ENCODE measurements around the gene USP53.
"Not testable (repeated sequence)": the region's sequence is repeated elsewhere in the genome, so short reads cannot be mapped to it uniquely, and the experiment has no call there.

USP53 gene

DNA sequence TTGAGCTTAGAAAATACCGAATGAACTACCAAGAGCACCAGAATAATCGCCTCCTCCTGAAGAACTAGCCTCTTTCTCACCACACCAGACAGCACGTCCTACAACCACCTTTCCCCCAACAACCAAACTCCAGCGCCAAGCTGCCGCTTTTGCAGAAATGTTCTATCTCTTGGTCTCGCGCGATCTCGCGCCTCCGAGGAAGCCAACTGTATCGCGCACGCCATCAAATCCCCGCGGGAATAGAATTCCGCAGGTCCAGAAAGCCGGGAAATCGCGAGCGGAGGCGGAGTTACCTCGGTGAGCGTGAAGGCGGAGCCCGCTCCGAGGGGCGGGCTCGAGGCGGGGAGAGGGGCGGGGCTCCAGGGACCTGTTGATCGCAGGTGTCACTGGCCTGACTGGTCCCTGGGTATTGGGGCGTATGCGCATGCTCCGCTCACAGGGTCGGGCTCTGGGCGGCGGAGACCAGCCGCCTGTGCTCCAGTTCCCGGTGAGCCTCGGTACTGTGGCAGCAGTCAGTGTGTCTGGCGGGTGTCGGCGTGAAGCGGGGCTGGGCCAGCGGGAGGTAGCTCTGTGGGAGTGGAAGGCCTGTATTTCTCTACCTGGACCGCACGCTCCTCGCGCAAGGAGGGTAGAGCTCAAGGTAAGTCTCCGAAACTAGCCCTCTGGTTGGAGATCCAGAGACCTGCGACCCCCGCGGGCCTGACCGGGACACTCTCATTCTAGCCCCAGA lies at the start of gene USP53:
Gene USP53, plus strand, starts transcription at position 480 of the 730 bp plus-strand sequence. CDS start 27,047 bp downstream, outside the sequence.
- peak; percentile 98 for DNase-seq (ENCODE audit: low read depth)

DNA sequence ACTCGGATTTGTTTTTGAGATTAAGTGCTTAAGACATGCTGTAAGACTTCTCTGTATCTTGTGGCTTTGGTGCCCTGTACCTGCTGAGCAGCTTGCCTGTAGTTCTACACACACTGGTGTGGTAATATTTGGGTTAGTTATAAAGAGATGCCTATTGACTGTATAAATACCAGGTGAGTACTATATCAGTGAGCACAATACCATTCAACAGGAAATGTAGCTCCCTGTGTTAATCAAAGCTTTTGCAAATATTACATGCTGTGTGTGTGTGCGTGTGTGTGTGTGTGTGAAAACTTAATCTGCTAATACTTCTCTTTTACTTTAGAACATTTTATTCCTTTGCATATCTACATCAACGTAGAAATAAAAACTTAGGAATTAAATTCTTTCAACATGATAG lies 46.7 kb upstream of the USP53 start:
- DNase-seq (ENCODE audit: low read depth), result no peak

- DNase-seq (ENCODE audit: low read depth), result no peak
Measured at GRCh38 chr4:119170195-119170594, 42.3 kb upstream of the USP53 start.

DNA sequence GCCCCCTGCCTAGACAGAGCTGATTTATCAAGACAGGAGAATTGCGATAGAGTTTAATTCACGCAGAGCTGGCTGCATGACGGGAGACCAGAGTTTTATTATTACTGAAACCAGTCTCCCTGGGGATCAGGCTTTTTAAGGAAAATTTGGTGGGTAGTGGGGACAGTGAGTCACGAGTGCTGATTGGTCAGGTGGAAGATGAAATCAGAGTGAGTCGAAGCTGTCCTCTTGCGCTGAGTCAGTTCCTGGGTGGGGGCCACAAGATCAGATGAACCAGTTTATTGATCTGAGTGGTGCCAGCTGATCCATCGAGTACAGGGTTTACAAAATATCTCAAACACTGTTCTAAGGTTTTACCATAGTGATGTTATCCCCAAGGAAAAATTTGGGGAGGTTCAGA lies 40.3 kb upstream of the USP53 start:
- no peak for DNase-seq (ENCODE audit: low read depth)

GRCh38 chr4:119173729-119174361 lies 38.7 kb upstream of the USP53 start:
- DNase-seq (ENCODE audit: low read depth), result not testable (repeated sequence)

GRCh38 chr4:119179011-119179410 lies 33.5 kb upstream of the USP53 start:
- DNase-seq (ENCODE audit: low read depth), result no peak

DNA sequence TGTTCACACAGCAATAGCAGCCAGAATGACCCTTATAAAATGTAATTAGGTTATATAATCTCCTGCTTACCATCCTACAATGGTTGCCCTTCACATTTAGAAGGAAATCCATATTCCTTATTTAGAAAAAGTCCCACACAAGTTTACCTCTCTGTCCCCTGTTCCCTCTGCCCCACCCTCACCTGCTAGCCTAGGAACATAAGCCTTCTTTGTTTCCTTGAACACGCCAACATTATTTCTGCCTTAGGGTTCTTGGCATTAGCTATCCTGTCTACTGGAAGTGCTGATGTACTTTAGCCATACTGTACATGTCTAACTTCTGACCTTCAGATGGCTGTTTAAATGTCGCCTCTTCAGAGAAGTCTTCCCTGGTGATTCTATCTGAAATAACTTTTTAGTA lies 28.4 kb upstream of the USP53 start:
- DNase-seq (ENCODE audit: low read depth), result no peak

DNA sequence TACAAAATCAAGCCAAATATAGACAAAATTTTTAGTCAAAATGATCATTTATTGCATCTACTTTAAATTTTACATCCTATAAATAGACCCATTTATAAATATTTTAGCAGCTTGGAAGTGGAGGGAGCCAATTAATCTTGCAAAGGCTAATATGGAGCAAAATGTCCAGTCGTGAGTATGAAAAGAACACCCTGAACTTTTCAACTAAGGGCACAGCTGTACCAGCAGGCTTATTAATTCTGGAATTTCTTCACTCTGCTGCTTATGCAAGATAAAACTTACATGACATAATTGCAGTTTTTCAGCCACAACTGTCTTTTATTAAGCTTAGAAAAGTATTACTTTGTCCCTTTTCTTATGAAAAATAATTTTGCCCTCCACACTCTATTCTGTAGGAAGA lies 22.9 kb upstream of the USP53 start:
- DNase-seq (ENCODE audit: low read depth), result no peak

DNA sequence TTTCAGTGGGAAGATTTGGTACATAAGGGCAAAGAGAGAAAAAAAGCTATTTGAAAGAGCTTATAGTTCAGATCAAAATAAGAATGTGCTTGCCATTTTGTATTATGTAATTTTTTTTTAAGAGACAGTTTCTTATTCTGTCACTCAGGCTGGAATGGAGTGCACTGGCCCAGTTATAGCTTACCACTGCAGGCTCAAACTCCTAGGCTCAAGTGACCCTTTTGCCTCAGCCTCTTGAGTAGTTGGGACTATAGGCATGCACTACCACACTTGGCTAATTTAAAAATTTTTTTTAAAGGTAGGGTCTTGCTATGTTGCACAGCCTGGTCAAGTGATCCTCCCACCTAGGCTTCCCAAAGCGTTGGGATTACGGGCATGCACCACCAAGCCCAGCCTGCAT lies 22.2 kb upstream of the USP53 start:
- no peak for DNase-seq (ENCODE audit: low read depth)

GRCh38 chr4:119191505-119191904 lies 21.0 kb upstream of the USP53 start:
- no peak for DNase-seq (ENCODE audit: low read depth)

GRCh38 chr4:119197772-119198212 lies 14.7 kb upstream of the USP53 start:
- no peak for DNase-seq (ENCODE audit: low read depth)

DNA sequence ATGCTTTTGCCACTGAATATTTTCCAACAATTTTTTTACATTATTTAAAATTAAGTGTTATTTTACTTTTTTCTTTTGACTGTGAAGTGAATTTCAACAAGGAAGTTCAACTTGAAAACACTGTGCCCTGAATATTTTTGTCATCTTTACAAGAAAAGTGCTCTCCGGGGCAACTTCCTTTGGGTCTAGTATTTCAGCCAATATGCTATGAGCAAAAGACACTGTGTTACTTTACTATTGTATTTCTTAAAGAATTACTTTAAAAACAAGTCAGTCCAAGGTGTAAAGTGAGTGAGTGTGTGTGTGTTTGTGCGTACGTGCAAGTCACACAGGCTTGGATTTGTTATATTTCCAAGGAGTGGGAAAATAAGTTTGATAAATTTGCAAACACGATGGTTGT lies 7.6 kb upstream of the USP53 start:
- no peak for DNase-seq (ENCODE audit: low read depth)

DNA sequence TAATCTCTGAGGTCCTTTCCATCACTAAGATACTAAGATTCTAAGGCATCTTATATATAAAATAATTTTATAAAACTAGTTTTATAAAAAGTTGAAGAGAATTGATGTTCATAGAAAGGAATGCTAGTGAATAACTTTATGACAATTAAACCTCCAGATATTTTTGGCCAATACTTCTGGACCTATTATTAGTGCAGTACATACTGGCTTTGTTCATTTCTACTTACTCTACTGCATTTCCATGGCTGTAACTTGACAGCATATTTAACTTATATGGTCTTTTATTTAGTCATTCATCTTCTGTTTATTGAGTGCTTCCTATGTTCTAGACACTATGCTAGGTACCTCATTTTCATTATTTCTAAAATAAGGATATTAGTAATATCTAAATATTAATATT lies 6.8 kb upstream of the USP53 start:
- DNase-seq (ENCODE audit: low read depth), result no peak

GRCh38 chr4:119206178-119206577 lies 6.3 kb upstream of the USP53 start:
- no peak for DNase-seq (ENCODE audit: low read depth)

DNA sequence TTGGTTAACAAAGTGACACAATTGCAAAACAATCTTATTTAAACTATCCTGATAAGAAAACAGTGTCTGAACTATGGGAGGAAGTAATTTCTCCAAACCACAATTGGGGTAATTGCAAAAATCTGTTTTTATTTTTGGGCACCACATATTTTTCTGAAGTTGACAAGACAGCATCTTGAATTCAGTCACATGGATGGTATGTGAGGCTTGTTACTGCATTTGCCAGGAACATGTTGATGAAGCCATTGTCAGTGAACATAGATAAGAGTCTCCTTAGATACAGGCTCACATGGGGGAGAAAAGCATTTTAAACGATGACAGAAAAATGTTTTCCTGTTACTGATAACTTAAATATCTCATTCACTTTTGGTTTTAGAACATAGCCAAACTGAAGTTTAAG lies 5.5 kb upstream of the USP53 start:
- DNase-seq (ENCODE audit: low read depth), result peak; percentile 84

GRCh38 chr4:119209077-119209476 lies 3.4 kb upstream of the USP53 start:
- peak; percentile 97 for DNase-seq (ENCODE audit: low read depth)

GRCh38 chr4:119209586-119209985 lies 2.9 kb upstream of the USP53 start:
- DNase-seq (ENCODE audit: low read depth), result no peak

DNA sequence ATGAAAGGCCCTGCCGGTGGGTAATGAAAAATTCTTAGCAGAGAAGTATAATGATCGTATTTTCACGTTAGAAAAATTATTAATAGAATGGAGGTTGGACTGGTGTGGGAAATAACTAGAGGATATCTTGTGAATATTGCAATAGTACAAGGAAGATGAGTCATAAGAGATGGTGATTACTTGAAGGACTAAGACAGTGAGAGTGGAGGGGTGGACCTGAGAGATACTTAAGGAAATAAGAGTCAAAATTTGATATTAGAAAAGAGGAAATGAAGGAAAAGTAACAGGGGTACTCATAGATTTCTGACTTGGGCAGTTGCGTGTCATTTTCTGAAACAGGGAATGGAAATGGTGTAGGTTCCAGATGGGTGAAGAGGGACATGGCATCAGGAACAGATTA lies 1.7 kb upstream of the USP53 start:
- DNase-seq (ENCODE audit: low read depth), result peak; percentile 50

- no peak for DNase-seq (ENCODE audit: low read depth)
Measured at GRCh38 chr4:119211867-119212233, 663 bp upstream of the USP53 start.

GRCh38 chr4:119212964-119213606 lies 572 bp downstream of the USP53 start:
- DNase-seq (ENCODE audit: low read depth), result peak; percentile 96

DNA sequence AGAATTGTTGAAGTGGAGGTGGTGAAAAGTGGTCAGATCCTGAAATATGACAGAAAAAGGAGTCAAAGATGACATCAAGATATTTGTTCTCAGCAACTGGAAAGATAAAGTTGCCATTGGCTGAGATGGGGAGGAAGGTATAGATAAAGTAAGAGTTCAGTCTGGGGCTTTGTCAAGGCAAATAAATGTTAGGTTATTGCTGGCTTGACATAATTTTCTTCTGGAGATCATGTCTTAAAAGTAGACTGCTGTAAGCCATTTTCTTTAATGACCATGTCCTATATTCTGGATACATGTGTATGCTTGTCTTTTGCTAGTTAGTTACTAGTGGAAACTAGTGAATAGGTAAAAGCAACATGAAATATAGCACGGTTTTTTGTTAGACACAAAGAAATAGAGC lies 5.6 kb downstream of the USP53 start:
- no peak for DNase-seq (ENCODE audit: low read depth)

DNA sequence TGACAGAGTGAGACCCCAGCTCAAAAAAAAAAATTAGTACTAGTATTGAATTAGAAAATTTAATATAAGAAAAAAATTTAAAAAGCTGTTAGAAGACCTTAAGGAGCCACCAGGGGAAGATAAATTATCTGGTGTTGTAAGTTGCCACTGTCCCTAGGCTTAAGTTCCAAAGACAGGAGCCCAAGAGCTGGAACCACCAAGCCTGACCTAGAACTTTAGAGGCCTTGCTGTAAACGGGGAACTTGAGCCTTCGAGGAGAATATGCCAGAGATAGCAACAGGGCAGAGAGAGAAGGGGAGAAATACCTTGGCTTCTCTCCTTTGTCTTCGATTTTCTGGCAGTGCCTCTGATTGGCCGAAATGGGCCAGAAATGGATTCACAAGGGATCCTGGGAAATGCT lies 8.9 kb downstream of the USP53 start:
- no peak for DNase-seq (ENCODE audit: low read depth)

- peak; percentile 59 for DNase-seq (ENCODE audit: low read depth)
Measured at GRCh38 chr4:119227690-119228089, 15.2 kb downstream of the USP53 start.
